ENCODE measurements around the gene MFSD2B. TPM values are rescaled to one million over a fixed set of nuclear protein-coding genes. Genes with fewer than 3 reads are reported as not detected.

The MFSD2B gene
- total RNA-seq, 2 donors from 2014 or later, result 0.30 TPM; not detected in 1

- no peaks in the 10 kb centered on the region for H3K4me1 ChIP-seq
- H3K9me3 ChIP-seq, result no peaks in the 10 kb centered on the region
- TF ChIP-seq CTCF (IDR thresholded peaks at IDR 0.05), result no peak
- H3K27ac ChIP-seq, result no peak overlapping the region
- H3K4me3 ChIP-seq, result no peak overlapping the region
- H3K36me3 ChIP-seq, result no peaks in the 10 kb centered on the region
- no peaks in the 10 kb centered on the region for H3K27me3 ChIP-seq
- no peak for DNase-seq (ENCODE audit: low spot score)
Measured at GRCh38 chr2:24016376-24016761, 6.5 kb downstream of the MFSD2B start.

- Histone ChIP-seq H3K27me3 (no peaks in the 10 kb centered on the region), H3K27ac (no peak overlapping the region), H3K9me3 (no peaks in the 10 kb centered on the region), H3K4me1 (no peaks in the 10 kb centered on the region), H3K4me3 (no peak overlapping the region), H3K36me3 (no peaks in the 10 kb centered on the region)
- no peak for DNase-seq (ENCODE audit: low spot score)
- TF ChIP-seq CTCF (IDR thresholded peaks at IDR 0.05), result no peak
Measured at GRCh38 chr2:24016853-24017703, 7.2 kb downstream of the MFSD2B start.

GRCh38 chr2:24017711-24018110 lies 7.8 kb downstream of the MFSD2B start:
- Histone ChIP-seq H3K36me3 (no peaks in the 10 kb centered on the region), H3K27me3 (no peaks in the 10 kb centered on the region), H3K4me1 (no peaks in the 10 kb centered on the region), H3K4me3 (no peak overlapping the region), H3K9me3 (no peaks in the 10 kb centered on the region), H3K27ac (no peak overlapping the region)
- no peak for DNase-seq (ENCODE audit: low spot score)
- no peak for TF ChIP-seq CTCF (IDR thresholded peaks at IDR 0.05)

DNA sequence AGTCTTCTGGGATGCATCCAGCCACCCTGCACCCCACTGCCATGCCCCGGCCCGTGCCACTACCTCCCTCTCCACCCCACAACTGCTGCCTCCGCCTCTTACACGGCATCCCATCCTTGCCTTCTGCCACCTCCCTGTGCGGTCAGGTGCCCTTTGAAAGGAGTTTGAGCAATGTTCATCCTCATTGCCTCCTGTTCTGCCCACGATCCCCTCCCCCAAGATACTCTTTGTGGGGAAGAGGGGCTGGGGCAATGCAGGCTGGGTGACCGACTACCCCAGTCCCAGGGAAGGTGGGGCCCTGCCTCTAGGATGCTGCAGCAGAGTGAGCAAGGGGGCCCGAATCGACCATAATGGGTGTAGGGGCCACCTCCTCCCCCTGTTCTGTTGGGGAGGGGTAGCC lies 8.4 kb downstream of the MFSD2B start:
- no peaks in the 10 kb centered on the region for H3K9me3 ChIP-seq
- no peak for DNase-seq (ENCODE audit: low spot score)
- H3K4me1 ChIP-seq, result no peaks in the 10 kb centered on the region
- no peaks in the 10 kb centered on the region for H3K36me3 ChIP-seq
- H3K27ac ChIP-seq, result no peak overlapping the region
- no peak for TF ChIP-seq CTCF (IDR thresholded peaks at IDR 0.05)
- H3K27me3 ChIP-seq, result no peaks in the 10 kb centered on the region
- no peak overlapping the region for H3K4me3 ChIP-seq

- DNase-seq (ENCODE audit: low spot score), result no peak
- Histone ChIP-seq H3K9me3 (no peaks in the 10 kb centered on the region), H3K4me3 (no peak overlapping the region), H3K36me3 (no peaks in the 10 kb centered on the region), H3K27me3 (no peaks in the 10 kb centered on the region), H3K27ac (no peak overlapping the region), H3K4me1 (no peaks in the 10 kb centered on the region)
- TF ChIP-seq CTCF (IDR thresholded peaks at IDR 0.05), result no peak
Measured at GRCh38 chr2:24019729-24020128, 9.8 kb downstream of the MFSD2B start.

- Histone ChIP-seq H3K9me3 (no peaks in the 10 kb centered on the region), H3K27ac (no peak overlapping the region)
Measured at GRCh38 chr2:24020244-24020643, 10.4 kb downstream of the MFSD2B start.

More at GRCh38 chr2:24020244-24020643, 10.4 kb downstream of the MFSD2B start:
- Histone ChIP-seq H3K4me1 (no peaks in the 10 kb centered on the region), H3K36me3 (no peaks in the 10 kb centered on the region), H3K27me3 (no peaks in the 10 kb centered on the region), H3K4me3 (no peak overlapping the region)
- TF ChIP-seq CTCF (IDR thresholded peaks at IDR 0.05), result no peak
- DNase-seq (ENCODE audit: low spot score), result no peak
